Measurements from ENCODE around the gene ROR1. TPM values are rescaled to one million over a fixed set of nuclear protein-coding genes. Genes with fewer than 3 reads are reported as not detected.

Gene ROR1
- total and polyA plus RNA-seq, 2 donors (not counting 1 experiment from before 2014, with no cell fraction given): 14.5 to 16.5 TPM

- no peaks in the 10 kb centered on the region for H3K4me1 ChIP-seq (ENCODE audit: control insufficient read depth, extremely low read depth, insufficient read depth, low read length)
- no peak overlapping the region for H3K4me2 ChIP-seq (ENCODE audit: extremely low read depth, insufficient read depth, low read length)
- TF ChIP-seq EZH2 (IDR thresholded peaks at IDR 0.05; ENCODE audit: low read length, missing control alignments) (no peak), CTCF (conservative IDR thresholded peaks at IDR 0.05 in 1 of 2, IDR thresholded peaks at IDR 0.05 in 1 of 2; ENCODE audit: low read depth in 1 of 2, low read length in 2 of 2) (no peak)
- H3K79me2 ChIP-seq (ENCODE audit: control insufficient read depth, insufficient read depth, low read length): no peaks in the 10 kb centered on the region
- H3K4me3 ChIP-seq (replicated peaks in 1 of 4; ENCODE audit: control extremely low read depth in 1 of 4, insufficient read depth in 1 of 4, low read depth in 3 of 4, low read length in 4 of 4): no peak overlapping the region
- peaks cover 18% of the 10 kb centered on the region for H3K27me3 ChIP-seq (ENCODE audit: control insufficient read depth, insufficient read depth, low read length)
- H3K9me3 ChIP-seq (ENCODE audit: control insufficient read depth, insufficient read depth, low read depth, low read length): no peaks in the 10 kb centered on the region
- no peak overlapping the region for H3K9ac ChIP-seq (ENCODE audit: insufficient read depth, low read length)
- no peak overlapping the region for H2AFZ ChIP-seq (ENCODE audit: low read length)
- no peaks in the 10 kb centered on the region for H4K20me1 ChIP-seq (ENCODE audit: control insufficient read depth, extremely low read depth, insufficient read depth, low read length)
- H3K27ac ChIP-seq (ENCODE audit: insufficient read depth, low read length): no peak overlapping the region
- H3K36me3 ChIP-seq (ENCODE audit: control insufficient read depth, insufficient read depth, low read length): no peaks in the 10 kb centered on the region
- DNase-seq (ENCODE audit: low read depth in 2 of 2): no peak
Measured at GRCh38 chr1:63740432-63740831, 33.4 kb upstream of the ROR1 start.

GRCh38 chr1:63742526-63742925 is 31.3 kb upstream of the ROR1 start:
- H3K9ac ChIP-seq (ENCODE audit: insufficient read depth, low read length): no peak overlapping the region
- H4K20me1 ChIP-seq (ENCODE audit: control insufficient read depth, extremely low read depth, insufficient read depth, low read length): no peaks in the 10 kb centered on the region
- H3K4me2 ChIP-seq (ENCODE audit: extremely low read depth, insufficient read depth, low read length): no peak overlapping the region
- H3K4me1 ChIP-seq (ENCODE audit: control insufficient read depth, extremely low read depth, insufficient read depth, low read length): no peaks in the 10 kb centered on the region
- DNase-seq (ENCODE audit: low read depth in 2 of 2): no peak
- no peak overlapping the region for H2AFZ ChIP-seq (ENCODE audit: low read length)
- H3K4me3 ChIP-seq (replicated peaks in 1 of 4; ENCODE audit: control extremely low read depth in 1 of 4, insufficient read depth in 1 of 4, low read depth in 3 of 4, low read length in 4 of 4): no peak overlapping the region
- no peaks in the 10 kb centered on the region for H3K9me3 ChIP-seq (ENCODE audit: control insufficient read depth, insufficient read depth, low read depth, low read length)
- no peak overlapping the region for H3K27ac ChIP-seq (ENCODE audit: insufficient read depth, low read length)
- TF ChIP-seq CTCF (conservative IDR thresholded peaks at IDR 0.05 in 1 of 2, IDR thresholded peaks at IDR 0.05 in 1 of 2; ENCODE audit: low read depth in 1 of 2, low read length in 2 of 2) (no peak), EZH2 (IDR thresholded peaks at IDR 0.05; ENCODE audit: low read length, missing control alignments) (no peak)
- no peaks in the 10 kb centered on the region for H3K79me2 ChIP-seq (ENCODE audit: control insufficient read depth, insufficient read depth, low read length)
- H3K36me3 ChIP-seq (ENCODE audit: control insufficient read depth, insufficient read depth, low read length): no peaks in the 10 kb centered on the region
- H3K27me3 ChIP-seq (ENCODE audit: control insufficient read depth, insufficient read depth, low read length): peaks cover 18% of the 10 kb centered on the region

GRCh38 chr1:63743781-63744180 is 30.0 kb upstream of the ROR1 start:
- Histone ChIP-seq H3K27ac (ENCODE audit: insufficient read depth, low read length) (no peak overlapping the region), H3K9ac (ENCODE audit: insufficient read depth, low read length) (no peak overlapping the region), H4K20me1 (ENCODE audit: control insufficient read depth, extremely low read depth, insufficient read depth, low read length) (no peaks in the 10 kb centered on the region), H2AFZ (ENCODE audit: low read length) (no peak overlapping the region), H3K36me3 (ENCODE audit: control insufficient read depth, insufficient read depth, low read length) (no peaks in the 10 kb centered on the region), H3K27me3 (ENCODE audit: control insufficient read depth, insufficient read depth, low read length) (peaks cover 18% of the 10 kb centered on the region), H3K4me3 (replicated peaks in 1 of 4; ENCODE audit: control extremely low read depth in 1 of 4, insufficient read depth in 1 of 4, low read depth in 3 of 4, low read length in 4 of 4) (no peak overlapping the region), H3K4me1 (ENCODE audit: control insufficient read depth, extremely low read depth, insufficient read depth, low read length) (no peaks in the 10 kb centered on the region), H3K4me2 (ENCODE audit: extremely low read depth, insufficient read depth, low read length) (no peak overlapping the region), H3K79me2 (ENCODE audit: control insufficient read depth, insufficient read depth, low read length) (no peaks in the 10 kb centered on the region), H3K9me3 (ENCODE audit: control insufficient read depth, insufficient read depth, low read depth, low read length) (no peaks in the 10 kb centered on the region)
- DNase-seq (ENCODE audit: low read depth in 2 of 2): no peak
- TF ChIP-seq EZH2 (IDR thresholded peaks at IDR 0.05; ENCODE audit: low read length, missing control alignments) (no peak), CTCF (conservative IDR thresholded peaks at IDR 0.05 in 1 of 2, IDR thresholded peaks at IDR 0.05 in 1 of 2; ENCODE audit: low read depth in 1 of 2, low read length in 2 of 2) (no peak)
